Mesendoderm (in vitro differentiated cells): ENCODE results near the gene HSD17B12.

Source experiments
- DNase-seq: peaks from one replicate; pipeline ENCODE4 v3.0.0; 2013
- H2AK5ac ChIP-seq: 2 replicates; pipeline ENCODE4 v1.6.1; 2013; ENCODE audit warnings: low read length, inconsistent platforms
- H2BK120ac ChIP-seq: 2 replicates; pipeline ENCODE4 v1.6.1; 2013; ENCODE audit warnings: low read depth, mild to moderate bottlenecking, low read length, moderate library complexity, mixed read lengths
- H2BK15ac ChIP-seq: replicated peaks from 2 replicates; pipeline ENCODE4 v1.6.1; 2013; ENCODE audit warnings: low read depth, mild to moderate bottlenecking, moderate library complexity
- H2BK5ac ChIP-seq: 2 replicates; pipeline ENCODE4 v1.6.1; 2013; ENCODE audit warnings: low read length, inconsistent platforms
- H3K18ac ChIP-seq: 2 replicates; pipeline ENCODE4 v1.6.1; 2013; ENCODE audit warnings: mild to moderate bottlenecking, low read length, mixed read lengths
- H3K23ac ChIP-seq: one replicate; pipeline ENCODE4 v1.6.1; 2013; ENCODE audit warnings: low read length
- H3K27ac ChIP-seq: 2 replicates; pipeline ENCODE4 v1.5.1; 2013; ENCODE audit warnings: low read depth, mild to moderate bottlenecking, inconsistent platforms, low read length, moderate library complexity
- H3K27me3 ChIP-seq: 2 replicates; pipeline ENCODE4 v1.6.1; 2013; ENCODE audit warnings: low read length, control low read depth, mild to moderate bottlenecking, inconsistent platforms; ENCODE audit not compliant: insufficient read depth, poor library complexity
- H3K36me3 ChIP-seq: 2 replicates; pipeline ENCODE4 v1.6.1; 2013; ENCODE audit warnings: low read length, inconsistent platforms; ENCODE audit not compliant: control insufficient read depth, insufficient read depth
- H3K4ac ChIP-seq: one replicate; pipeline ENCODE4 v1.6.1; 2013; ENCODE audit warnings: low read depth, mild to moderate bottlenecking, low read length, moderate library complexity
- H3K4me1 ChIP-seq: 2 replicates; pipeline ENCODE4 v1.6.1; 2013; ENCODE audit warnings: low read depth, low read length, inconsistent platforms; ENCODE audit not compliant: control insufficient read depth
- H3K4me2 ChIP-seq: 2 replicates; pipeline ENCODE4 v1.6.1; 2013; ENCODE audit warnings: low read length
- H3K4me3 ChIP-seq: 2 replicates; pipeline ENCODE4 v1.5.1; 2013; ENCODE audit warnings: mild to moderate bottlenecking, low read length
- H3K56ac ChIP-seq: one replicate; pipeline ENCODE4 v1.6.1; 2013; ENCODE audit warnings: low read length
- H3K79me1 ChIP-seq: 2 replicates; pipeline ENCODE4 v1.6.1; 2013; ENCODE audit warnings: low read length, inconsistent platforms
- H3K79me2 ChIP-seq: 2 replicates; pipeline ENCODE4 v1.6.1; 2013; ENCODE audit warnings: mild to moderate bottlenecking, low read length; ENCODE audit not compliant: control insufficient read depth, insufficient read depth
- H3K9ac ChIP-seq: 2 replicates; pipeline ENCODE4 v1.6.1; 2013; ENCODE audit warnings: low read length, inconsistent platforms
- H4K5ac ChIP-seq: one replicate; pipeline ENCODE4 v1.6.1; 2013; ENCODE audit warnings: low read length
- H4K8ac ChIP-seq: one replicate; pipeline ENCODE4 v1.6.1; 2013; ENCODE audit warnings: low read depth, mild to moderate bottlenecking, control low read depth, low read length, moderate library complexity
- WGBS: extraction: QIAGEN DNeasy Blood & Tissue Kit; methylation state at CpG from one replicate; pipeline ENCODE4 v1.1.7; 2013; ENCODE audit warnings: low lambda C conversion rate, missing lambda C conversion rate; ENCODE audit not compliant: insufficient coverage; ENCODE audit errors: extremely low coverage; 5-methylcytosine and 5-hydroxymethylcytosine counted together

The HSD17B12 gene

DNA sequence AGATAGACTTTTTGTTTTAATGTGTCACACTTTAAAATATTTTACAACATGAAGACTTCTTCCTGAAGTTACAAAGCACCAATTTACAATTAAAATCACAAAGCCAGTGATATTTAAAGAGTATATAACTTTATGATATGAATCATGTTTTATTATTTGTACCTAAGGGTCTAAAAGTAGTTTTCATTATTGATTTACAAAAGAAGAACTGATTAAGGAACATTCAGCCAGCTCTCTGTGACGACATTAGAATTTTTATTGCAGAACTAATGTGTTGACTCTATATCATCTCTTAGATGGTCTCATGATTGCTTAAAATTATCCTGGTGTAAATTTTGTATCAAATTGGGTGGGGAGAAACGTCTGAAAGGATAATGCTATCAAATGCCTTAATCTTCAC, 117.3 kb downstream of the HSD17B12 start:
- no peak overlapping the region for H3K4ac ChIP-seq
- no peaks in the 10 kb centered on the region for H3K27me3 ChIP-seq
- H2BK120ac ChIP-seq, result no peak overlapping the region
- no peak overlapping the region for H3K18ac ChIP-seq
- H3K4me1 ChIP-seq, result no peaks in the 10 kb centered on the region
- H3K79me1 ChIP-seq, result peaks cover 3% of the 10 kb centered on the region
- no peak overlapping the region for H2AK5ac ChIP-seq
- H3K27ac ChIP-seq, result no peak overlapping the region
- no peaks in the 10 kb centered on the region for H3K36me3 ChIP-seq
- H3K23ac ChIP-seq, result no peak overlapping the region
- no peak overlapping the region for H2BK15ac ChIP-seq
- no peak overlapping the region for H3K9ac ChIP-seq
- H3K56ac ChIP-seq, result no peak overlapping the region
- H4K8ac ChIP-seq, result no peak overlapping the region
- H4K5ac ChIP-seq, result no peak overlapping the region
- no CpG with 5 or more reads among the region's 2 CpGs for WGBS
- no peak overlapping the region for H2BK5ac ChIP-seq
- no peaks in the 10 kb centered on the region for H3K79me2 ChIP-seq
- H3K4me2 ChIP-seq, result no peak overlapping the region
- H3K4me3 ChIP-seq, result no peak overlapping the region
- DNase-seq, result no peak

DNA sequence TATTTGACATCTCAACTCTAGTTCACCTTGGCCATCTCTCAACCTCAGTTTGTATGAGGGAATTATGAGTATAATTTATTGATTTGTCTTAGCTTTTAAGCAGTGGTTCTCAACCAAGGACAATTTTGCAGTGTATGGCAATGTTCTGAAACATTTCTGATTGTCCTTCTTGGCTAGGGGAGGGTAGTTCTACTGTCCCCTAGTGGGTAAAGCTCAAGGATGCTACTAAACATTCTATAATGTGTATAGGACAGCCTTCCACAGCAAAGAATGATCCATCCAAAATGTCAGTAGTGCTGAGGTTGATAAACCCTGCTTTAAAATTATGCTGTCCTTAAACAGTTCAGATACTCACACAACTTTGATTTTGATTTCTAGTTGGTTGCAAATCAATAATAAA, 122.0 kb downstream of the HSD17B12 start:
- H2BK15ac ChIP-seq, result no peak overlapping the region
- H2BK5ac ChIP-seq, result no peak overlapping the region
- no peak overlapping the region for H3K27ac ChIP-seq
- H3K4me3 ChIP-seq, result no peak overlapping the region
- peak; percentile 27 for DNase-seq
- no peak overlapping the region for H4K5ac ChIP-seq
- H3K27me3 ChIP-seq, result no peaks in the 10 kb centered on the region
- no peak overlapping the region for H4K8ac ChIP-seq
- H3K18ac ChIP-seq, result no peak overlapping the region
- H2AK5ac ChIP-seq, result no peak overlapping the region
- H3K56ac ChIP-seq, result no peak overlapping the region
- no peak overlapping the region for H2BK120ac ChIP-seq
- H3K23ac ChIP-seq, result no peak overlapping the region
- H3K4me2 ChIP-seq, result no peak overlapping the region
- H3K9ac ChIP-seq, result no peak overlapping the region
- H3K4me1 ChIP-seq, result no peaks in the 10 kb centered on the region
- no peaks in the 10 kb centered on the region for H3K36me3 ChIP-seq
- H3K4ac ChIP-seq, result no peak overlapping the region
- H3K79me2 ChIP-seq, result no peaks in the 10 kb centered on the region
- H3K79me1 ChIP-seq, result no peaks in the 10 kb centered on the region

DNA sequence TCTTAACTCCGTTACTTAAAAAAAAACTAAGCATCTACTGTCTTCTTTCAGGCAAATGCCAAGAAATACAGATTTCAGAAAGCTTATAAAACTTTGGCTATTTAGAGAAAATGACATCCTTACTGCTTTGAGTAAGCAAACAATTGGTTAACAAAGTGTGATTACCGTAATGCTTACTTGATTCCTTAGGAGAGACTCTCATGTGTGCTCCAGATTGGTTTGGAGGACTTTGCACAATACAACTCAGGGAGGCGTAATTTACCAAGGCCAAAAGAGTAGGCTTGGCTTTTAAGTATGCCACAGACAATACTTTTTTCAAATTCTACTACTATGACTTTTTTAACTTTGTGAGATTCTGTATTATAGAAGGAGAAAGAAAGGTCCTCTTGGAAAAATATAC, 123.2 kb downstream of the HSD17B12 start:
- H3K56ac ChIP-seq, result no peak overlapping the region
- peak overlapping the region; percentile 28 for H3K27ac ChIP-seq
- no peak overlapping the region for H3K9ac ChIP-seq
- H2BK5ac ChIP-seq, result no peak overlapping the region
- H3K27me3 ChIP-seq, result no peaks in the 10 kb centered on the region
- H3K18ac ChIP-seq, result no peak overlapping the region
- H3K36me3 ChIP-seq, result no peaks in the 10 kb centered on the region
- WGBS, result no CpG with 5 or more reads among the region's 3 CpGs
- no peaks in the 10 kb centered on the region for H3K79me2 ChIP-seq
- no peak overlapping the region for H3K4ac ChIP-seq
- H4K5ac ChIP-seq, result no peak overlapping the region
- no peak overlapping the region for H3K23ac ChIP-seq
- no peak overlapping the region for H2BK120ac ChIP-seq
- no peaks in the 10 kb centered on the region for H3K79me1 ChIP-seq
- H3K4me3 ChIP-seq, result no peak overlapping the region
- no peak for DNase-seq
- no peak overlapping the region for H2BK15ac ChIP-seq
- H3K4me2 ChIP-seq, result no peak overlapping the region
- no peak overlapping the region for H2AK5ac ChIP-seq
- H4K8ac ChIP-seq, result no peak overlapping the region
- H3K4me1 ChIP-seq, result no peaks in the 10 kb centered on the region

DNA sequence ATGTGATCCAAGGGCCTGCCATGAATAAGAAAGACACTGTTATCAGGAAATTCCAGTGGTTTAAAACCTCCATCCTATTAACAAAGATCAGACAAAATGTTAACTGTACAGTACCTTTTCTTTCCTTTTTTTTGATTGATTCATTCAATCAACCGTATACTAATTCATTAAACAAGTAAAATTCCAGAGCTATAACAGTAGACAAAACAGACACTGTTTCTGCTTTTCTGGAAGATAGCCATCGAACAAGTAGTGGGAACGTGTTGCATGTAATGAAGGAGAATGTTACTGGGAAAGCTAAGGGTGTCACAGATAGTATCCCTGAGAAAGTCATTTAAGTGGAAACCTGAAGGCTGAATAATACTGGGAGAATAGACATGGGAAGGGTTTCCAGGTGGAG, 126.4 kb downstream of the HSD17B12 start:
- Histone ChIP-seq H2AK5ac (no peak overlapping the region), H3K4me2 (no peak overlapping the region), H4K8ac (no peak overlapping the region), H3K27ac (no peak overlapping the region), H3K79me1 (no peaks in the 10 kb centered on the region), H2BK15ac (no peak overlapping the region), H2BK5ac (no peak overlapping the region), H3K4ac (no peak overlapping the region), H3K36me3 (no peaks in the 10 kb centered on the region), H3K56ac (no peak overlapping the region), H3K4me1 (no peaks in the 10 kb centered on the region), H3K4me3 (no peak overlapping the region), H3K18ac (no peak overlapping the region), H3K79me2 (no peaks in the 10 kb centered on the region), H2BK120ac (no peak overlapping the region), H4K5ac (no peak overlapping the region), H3K27me3 (no peaks in the 10 kb centered on the region), H3K9ac (no peak overlapping the region), H3K23ac (no peak overlapping the region)
- DNase-seq, result no peak
- WGBS, result 100% methylated on average over 1 of the region's 3 CpGs

DNA sequence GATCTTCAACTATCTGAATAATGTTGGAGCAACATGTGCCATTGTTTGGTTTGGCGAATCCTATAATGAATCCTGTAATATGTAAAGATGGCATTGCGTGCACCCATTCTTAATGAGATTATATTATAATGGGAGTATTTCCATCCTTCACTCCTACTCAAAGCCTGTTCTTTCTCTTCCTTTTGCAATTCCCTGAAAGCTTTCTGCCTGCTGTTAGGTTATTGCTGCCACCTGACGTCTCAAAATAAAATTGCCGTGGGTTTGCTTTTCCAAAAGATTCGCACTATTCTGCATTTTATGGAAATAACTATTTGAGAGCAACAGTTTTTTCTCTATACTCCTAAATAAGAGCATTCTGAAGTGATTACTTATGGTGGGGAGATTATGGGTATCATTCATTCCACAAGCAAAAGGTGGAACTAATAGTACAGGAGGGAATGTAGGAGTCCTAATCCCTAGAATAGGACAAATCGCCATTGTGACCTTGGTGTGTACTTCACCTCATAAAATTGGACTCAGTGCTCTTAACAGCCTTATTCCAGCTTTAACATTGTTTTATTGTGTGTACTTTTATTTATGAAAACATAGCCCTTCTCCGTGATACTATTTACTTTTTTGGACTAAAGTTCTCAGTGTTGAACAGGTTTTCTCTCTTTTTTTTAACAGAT, 130.5 kb downstream of the HSD17B12 start:
- H3K36me3 ChIP-seq, result peaks cover 2% of the 10 kb centered on the region
- H3K27ac ChIP-seq, result no peak overlapping the region
- no peak overlapping the region for H3K23ac ChIP-seq
- H3K27me3 ChIP-seq, result no peaks in the 10 kb centered on the region
- H2BK120ac ChIP-seq, result no peak overlapping the region
- no peak overlapping the region for H2BK5ac ChIP-seq
- H3K4me3 ChIP-seq, result no peak overlapping the region
- H4K8ac ChIP-seq, result no peak overlapping the region
- WGBS, result no CpG with 5 or more reads among the region's 7 CpGs
- H3K4ac ChIP-seq, result no peak overlapping the region
- H3K9ac ChIP-seq, result no peak overlapping the region
- no peak for DNase-seq
- no peaks in the 10 kb centered on the region for H3K4me1 ChIP-seq
- H3K79me2 ChIP-seq, result no peaks in the 10 kb centered on the region
- no peak overlapping the region for H3K56ac ChIP-seq
- H3K18ac ChIP-seq, result no peak overlapping the region
- no peak overlapping the region for H2BK15ac ChIP-seq
- no peaks in the 10 kb centered on the region for H3K79me1 ChIP-seq
- H4K5ac ChIP-seq, result no peak overlapping the region
- no peak overlapping the region for H2AK5ac ChIP-seq
- H3K4me2 ChIP-seq, result no peak overlapping the region

DNA sequence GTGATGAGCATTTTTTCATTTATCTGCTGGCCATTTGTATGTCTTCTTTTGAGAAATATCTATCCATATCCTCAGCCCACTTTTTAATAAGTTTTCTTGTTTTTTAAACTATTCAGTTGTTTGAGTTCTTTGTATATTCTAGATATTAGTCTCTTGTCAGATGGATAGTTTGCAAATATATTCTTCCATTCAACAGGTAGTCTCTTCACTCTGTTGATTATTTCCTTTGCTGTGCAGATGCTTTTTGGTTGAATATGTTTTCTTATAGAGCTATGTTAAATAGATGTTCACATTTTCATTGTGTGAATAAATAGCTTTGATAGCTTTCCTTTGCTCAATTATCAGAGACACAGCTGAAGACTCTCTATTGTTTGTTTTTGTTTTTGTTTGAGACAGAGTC, 131.9 kb downstream of the HSD17B12 start:
- H3K79me1 ChIP-seq, result no peaks in the 10 kb centered on the region
- no peak overlapping the region for H3K4me2 ChIP-seq
- H3K36me3 ChIP-seq, result peaks cover 2% of the 10 kb centered on the region
- H2BK120ac ChIP-seq, result no peak overlapping the region
- H3K27ac ChIP-seq, result no peak overlapping the region
- no peak overlapping the region for H3K18ac ChIP-seq
- no peak overlapping the region for H3K56ac ChIP-seq
- H3K79me2 ChIP-seq, result no peaks in the 10 kb centered on the region
- no peaks in the 10 kb centered on the region for H3K27me3 ChIP-seq
- H2AK5ac ChIP-seq, result no peak overlapping the region
- DNase-seq, result no peak
- no peak overlapping the region for H4K8ac ChIP-seq
- H2BK5ac ChIP-seq, result no peak overlapping the region
- no peak overlapping the region for H3K4ac ChIP-seq
- H3K9ac ChIP-seq, result no peak overlapping the region
- H3K23ac ChIP-seq, result no peak overlapping the region
- no peaks in the 10 kb centered on the region for H3K4me1 ChIP-seq
- no peak overlapping the region for H4K5ac ChIP-seq
- H2BK15ac ChIP-seq, result no peak overlapping the region
- H3K4me3 ChIP-seq, result no peak overlapping the region
